Upper lobe of right lung (tissue), 1 donor: ENCODE data around the gene CFLAR. TPM values are rescaled to one million over a fixed set of nuclear protein-coding genes. Genes with fewer than 3 reads are reported as not detected.
A peak's percentile ranks its signal among the peaks of the same experiment; 100 is the strongest.

Experiments used
- ATAC-seq: fragments of 200-7000 bp; cut with Tn5 transposase; one replicate; pipeline ENCODE4 v1.9.1; 2020; ENCODE audit warnings: mild to moderate bottlenecking, moderate library complexity
- DNase-seq: peaks from one replicate; pipeline ENCODE4 v3.0.0-alpha.2; 2020
- H3K27ac ChIP-seq: fragments of 200-600 bp; one replicate; pipeline ENCODE4 v1.8.0; 2022
- H3K27me3 ChIP-seq: fragments of 200-600 bp; one replicate; pipeline ENCODE4 v1.8.0; 2022; ENCODE audit warnings: mild to moderate bottlenecking
- H3K36me3 ChIP-seq: fragments of 200-600 bp; one replicate; pipeline ENCODE4 v1.8.0; 2022
- H3K4me1 ChIP-seq: fragments of 200-600 bp; one replicate; pipeline ENCODE4 v1.8.0; 2022
- H3K4me3 ChIP-seq: fragments of 200-600 bp; one replicate; pipeline ENCODE4 v1.8.0; 2022; ENCODE audit warnings: mild to moderate bottlenecking
- H3K9me3 ChIP-seq: fragments of 200-600 bp; one replicate; pipeline ENCODE4 v1.8.0; 2022
- intact Hi-C: fragments of 100-400 bp; cut with DNase I; formaldehyde crosslinking; loops from one replicate; pipeline ENCODE4 v1.11.0; 2022
- total RNA-seq: library from RNA; stranded (reverse); fragmentation: NEBNext Ultra II Directional; extraction: Animal tissue kit (Norgen Biotek cat#: 25700); gene quantifications from one replicate; pipeline ENCODE4 v1.2.1, GENCODE V29; 2021
- TF ChIP-seq, protein P1 (sequence below): fragments of 200-600 bp; IDR thresholded peaks from one replicate; pipeline ENCODE4 v1.8.0; 2022; ENCODE audit warnings: antibody characterized with exemption
- donor health status: DM: no; HTN: yes; CAD: no; lungs with severe emphysema.

The CFLAR gene
- total RNA-seq, 1 donor from 2014 or later: 316 TPM

DNA sequence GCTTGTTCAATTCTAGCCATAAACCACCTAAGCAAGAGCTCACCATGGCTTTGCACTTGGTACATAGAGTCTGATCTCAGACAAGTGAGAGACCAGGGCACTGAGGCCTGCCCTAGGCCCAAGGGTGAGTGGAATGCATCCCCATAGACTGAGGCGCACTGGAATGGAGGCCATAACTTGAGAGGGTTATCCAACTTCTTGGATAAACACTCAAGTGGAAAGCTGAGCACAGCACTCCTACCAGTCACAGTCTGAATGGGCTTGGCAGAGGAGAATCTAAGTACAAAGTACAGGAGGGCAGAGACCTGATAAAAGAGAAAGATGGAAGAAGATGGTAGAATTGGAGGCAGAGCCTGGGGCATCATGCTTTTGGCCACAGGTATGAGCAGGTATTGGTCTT lies 36.6 kb downstream of the CFLAR start:
- Histone ChIP-seq H3K4me1 (peaks cover 74% of the 10 kb centered on the region), H3K27ac (peak overlapping the region; percentile 52), H3K4me3 (no peak overlapping the region), H3K36me3 (peaks cover 94% of the 10 kb centered on the region), H3K9me3 (no peaks in the 10 kb centered on the region), H3K27me3 (no peaks in the 10 kb centered on the region)
- TF ChIP-seq, protein P1, sequence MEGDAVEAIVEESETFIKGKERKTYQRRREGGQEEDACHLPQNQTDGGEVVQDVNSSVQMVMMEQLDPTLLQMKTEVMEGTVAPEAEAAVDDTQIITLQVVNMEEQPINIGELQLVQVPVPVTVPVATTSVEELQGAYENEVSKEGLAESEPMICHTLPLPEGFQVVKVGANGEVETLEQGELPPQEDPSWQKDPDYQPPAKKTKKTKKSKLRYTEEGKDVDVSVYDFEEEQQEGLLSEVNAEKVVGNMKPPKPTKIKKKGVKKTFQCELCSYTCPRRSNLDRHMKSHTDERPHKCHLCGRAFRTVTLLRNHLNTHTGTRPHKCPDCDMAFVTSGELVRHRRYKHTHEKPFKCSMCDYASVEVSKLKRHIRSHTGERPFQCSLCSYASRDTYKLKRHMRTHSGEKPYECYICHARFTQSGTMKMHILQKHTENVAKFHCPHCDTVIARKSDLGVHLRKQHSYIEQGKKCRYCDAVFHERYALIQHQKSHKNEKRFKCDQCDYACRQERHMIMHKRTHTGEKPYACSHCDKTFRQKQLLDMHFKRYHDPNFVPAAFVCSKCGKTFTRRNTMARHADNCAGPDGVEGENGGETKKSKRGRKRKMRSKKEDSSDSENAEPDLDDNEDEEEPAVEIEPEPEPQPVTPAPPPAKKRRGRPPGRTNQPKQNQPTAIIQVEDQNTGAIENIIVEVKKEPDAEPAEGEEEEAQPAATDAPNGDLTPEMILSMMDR: no peak
- ATAC-seq (peak; percentile 84), DNase-seq (no peak)
- intact Hi-C loops: no loop called here

DNA sequence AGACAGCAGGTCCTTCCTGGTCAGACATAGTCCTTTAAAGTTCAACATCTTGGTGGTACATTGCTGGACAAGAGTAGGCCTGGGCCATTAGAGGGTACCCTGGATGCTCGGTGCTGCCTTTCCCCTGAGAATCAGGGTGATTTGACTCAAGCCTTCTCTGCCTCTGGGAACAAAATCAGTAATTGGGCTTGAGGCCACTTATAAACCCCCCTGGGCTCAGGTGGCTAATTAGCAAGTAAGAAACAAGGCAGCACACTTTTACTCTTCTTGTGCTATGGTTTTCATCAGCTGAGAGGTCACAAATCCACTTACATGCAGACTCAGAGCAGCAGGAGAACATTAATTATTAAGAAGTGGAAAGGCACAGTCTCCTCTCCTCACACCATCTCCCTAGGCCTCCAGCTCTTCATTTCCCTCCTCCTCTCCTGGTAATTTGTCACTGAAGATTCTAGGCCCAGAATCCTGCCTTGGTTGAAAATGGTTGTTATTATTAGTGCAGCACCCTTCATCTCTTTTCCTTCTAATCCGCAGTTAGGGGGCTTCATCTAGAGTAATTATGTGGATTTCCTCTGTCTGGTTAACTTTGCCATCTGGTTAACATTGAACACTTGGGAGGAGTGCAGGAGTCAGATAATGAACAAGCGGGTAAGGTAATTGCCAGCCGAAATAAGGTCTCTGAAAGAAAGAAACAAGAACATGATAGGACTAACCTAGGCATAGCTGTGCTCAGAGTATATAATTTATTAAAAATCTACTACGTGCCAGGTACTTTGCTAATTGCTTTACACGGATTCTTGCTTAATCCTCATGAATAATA lies 37.2 kb downstream of the CFLAR start:
- Histone ChIP-seq H3K27me3 (no peaks in the 10 kb centered on the region), H3K4me1 (peaks cover 75% of the 10 kb centered on the region), H3K9me3 (no peaks in the 10 kb centered on the region), H3K27ac (peak overlapping the region; percentile 52), H3K4me3 (no peak overlapping the region), H3K36me3 (peaks cover 91% of the 10 kb centered on the region)
- DNase-seq (no peak), ATAC-seq (no peak)
- intact Hi-C loops: no loop called here
- TF ChIP-seq, protein P1: no peak

DNA sequence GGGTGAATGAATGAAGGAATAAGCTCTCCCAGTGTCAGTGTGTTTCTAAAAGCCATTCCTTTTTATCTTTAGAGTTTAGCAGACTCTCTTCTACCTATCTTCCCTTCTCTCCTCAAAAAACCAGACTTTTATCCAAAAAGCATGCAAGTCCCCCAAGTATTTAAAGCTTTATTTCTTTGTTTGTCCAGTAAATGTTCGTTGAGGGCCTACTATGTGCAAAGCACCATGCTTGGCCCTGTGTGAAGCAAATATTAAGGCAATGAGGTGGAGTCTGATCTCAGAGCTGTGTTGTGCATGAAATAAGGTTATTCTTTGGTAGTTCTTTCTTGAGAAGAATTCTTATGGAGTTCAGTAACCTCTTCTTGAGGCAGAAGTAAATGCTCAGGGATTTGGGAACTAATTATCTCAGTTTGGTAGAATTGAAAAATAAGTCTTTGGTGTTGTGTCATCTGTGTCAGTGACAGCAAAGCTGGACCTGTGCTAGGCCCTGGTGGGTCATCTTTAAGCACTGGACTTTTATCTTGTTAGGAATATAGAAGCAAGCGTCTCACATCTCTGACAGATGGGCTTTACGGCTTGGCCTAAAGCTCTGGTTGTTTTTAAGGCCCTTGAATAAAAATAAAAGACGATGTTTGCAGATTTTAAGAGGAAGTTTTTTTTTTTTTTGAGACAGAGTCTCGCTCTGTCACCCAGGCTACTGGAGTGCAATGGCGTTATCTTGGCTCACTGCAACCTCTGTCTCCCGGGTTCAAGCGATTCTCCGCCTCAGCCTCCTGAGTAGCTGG lies 38.8 kb downstream of the CFLAR start:
- Histone ChIP-seq H3K27me3 (no peaks in the 10 kb centered on the region), H3K36me3 (peaks cover 94% of the 10 kb centered on the region), H3K4me3 (no peak overlapping the region), H3K4me1 (peaks cover 74% of the 10 kb centered on the region), H3K9me3 (no peaks in the 10 kb centered on the region), H3K27ac (peak overlapping the region; percentile 45)
- ATAC-seq: no peak
- TF ChIP-seq, protein P1: no peak
- intact Hi-C loops: loop anchor here (5.0 kb wide), 1 partner anchor 38 kb away; the partner anchor contains the start of gene CFLAR
- no peak for DNase-seq

DNA sequence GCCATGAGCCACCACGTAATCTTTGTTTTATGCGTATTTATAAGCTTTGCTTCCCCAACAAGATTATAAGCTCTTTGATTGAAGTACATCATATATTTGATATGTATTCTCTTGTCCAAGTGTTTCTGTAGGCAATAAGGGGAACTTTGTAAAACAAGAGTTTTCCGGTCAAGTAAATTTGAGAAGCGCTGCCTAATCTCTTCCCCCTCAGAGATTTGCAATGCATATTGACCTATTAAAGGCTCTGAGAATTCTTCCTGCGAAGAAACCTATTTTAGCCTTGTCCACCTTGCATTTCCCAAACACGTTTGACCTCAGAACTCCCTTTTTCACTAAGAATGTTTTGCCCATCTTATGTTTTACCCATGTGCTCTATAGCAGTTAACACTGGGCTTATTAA lies 40.1 kb downstream of the CFLAR start:
- Histone ChIP-seq H3K27me3 (no peaks in the 10 kb centered on the region), H3K36me3 (peaks cover 94% of the 10 kb centered on the region), H3K27ac (peak overlapping the region; percentile 45), H3K4me3 (no peak overlapping the region), H3K9me3 (no peaks in the 10 kb centered on the region), H3K4me1 (peaks cover 64% of the 10 kb centered on the region)
- TF ChIP-seq, protein P1: no peak
- DNase-seq (no peak), ATAC-seq (no peak)
- intact Hi-C loops: loop anchor here (5.0 kb wide), 1 partner anchor 39 kb away; the partner anchor contains the start of gene CFLAR

DNA sequence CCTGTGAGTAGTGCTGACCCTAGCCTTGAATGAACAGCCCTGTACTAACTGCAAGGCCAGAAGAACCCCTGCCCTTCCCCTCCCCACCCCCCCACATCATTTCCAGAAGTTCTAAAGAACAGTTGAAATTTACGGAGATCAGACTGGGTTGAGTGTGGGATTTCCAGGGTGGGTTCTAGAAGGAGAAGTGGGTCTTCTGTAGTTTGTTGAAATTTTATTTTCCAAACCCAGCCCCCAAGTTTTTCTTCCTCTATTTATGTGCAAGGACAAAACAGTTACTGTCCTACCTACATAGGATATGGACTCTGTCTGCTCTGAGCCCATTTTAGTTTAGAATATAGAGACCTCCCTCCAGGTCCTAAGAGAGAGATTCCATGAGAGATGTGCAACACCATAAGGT lies 40.7 kb downstream of the CFLAR start:
- TF ChIP-seq, protein P1: no peak
- H3K36me3 ChIP-seq: peaks cover 97% of the 10 kb centered on the region
- peaks cover 58% of the 10 kb centered on the region for H3K4me1 ChIP-seq
- ATAC-seq (no peak), DNase-seq (no peak)
- no peak overlapping the region for H3K4me3 ChIP-seq
- intact Hi-C loops: loop anchor here (5.0 kb wide), 1 partner anchor 39 kb away; the partner anchor contains the start of gene CFLAR
- peak overlapping the region; percentile 55 for H3K27ac ChIP-seq
- H3K9me3 ChIP-seq: no peaks in the 10 kb centered on the region
- H3K27me3 ChIP-seq: no peaks in the 10 kb centered on the region
